HG03460 (cell line): Measurements from ENCODE around the gene NYAP2.

Source experiments
- ATAC-seq: cut with Tn5 transposase; IDR thresholded peaks from one replicate; pipeline ENCODE4 v1.9.1; 2021; ENCODE audit not compliant: unreplicated experiment

NYAP2 gene

DNA sequence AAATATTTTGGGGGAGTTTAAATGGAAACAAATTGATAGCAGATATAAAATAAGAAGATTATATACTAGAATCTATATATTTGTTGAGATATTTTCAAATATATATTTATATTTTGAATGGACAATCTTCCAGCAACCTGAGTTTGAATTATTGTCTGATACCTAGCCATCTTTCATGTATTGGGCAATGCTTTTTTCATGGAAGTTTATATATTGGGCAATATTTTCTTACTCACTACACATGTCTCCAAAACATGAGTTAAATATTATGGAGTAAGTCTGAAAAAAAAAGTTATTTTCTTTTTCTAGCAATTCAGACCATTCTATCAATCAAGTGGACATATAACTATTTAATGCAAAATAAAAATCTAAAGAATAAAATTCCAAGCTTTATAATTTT is 295.2 kb downstream of the NYAP2 start:
- ATAC-seq, result no peak

DNA sequence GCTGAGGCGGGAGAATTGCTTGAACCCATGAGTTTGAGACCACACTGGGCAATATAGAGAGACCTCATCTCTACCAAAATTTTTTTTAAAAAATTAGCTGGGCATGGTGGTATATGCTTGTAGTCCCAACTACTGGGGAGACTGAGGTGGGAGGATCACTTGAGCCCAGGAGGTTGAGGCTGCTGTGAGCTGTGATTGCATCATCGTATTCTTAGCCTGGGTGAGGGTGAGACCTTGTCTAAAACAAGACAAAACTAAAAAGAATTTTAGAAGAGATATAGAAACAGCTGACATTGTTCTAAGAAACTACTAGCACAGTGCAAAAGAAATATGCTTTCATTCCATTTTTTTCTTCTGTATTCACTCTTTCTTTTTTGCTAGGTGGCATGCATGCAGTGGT is 298.4 kb downstream of the NYAP2 start:
- no peak for ATAC-seq
